ENCODE results near the gene LIPN.

- TF ChIP-seq EP300 (conservative IDR thresholded peaks at IDR 0.05; ENCODE audit: poor library complexity, severe bottlenecking) = no peak
- TF ChIP-seq REST (IDR thresholded peaks at IDR 0.05; ENCODE audit: borderline replicate concordance) = no peak
- no peak for TF ChIP-seq CTCF (IDR thresholded peaks at IDR 0.05; ENCODE audit: poor library complexity, severe bottlenecking)
- TF ChIP-seq POLR2AphosphoS5 (IDR thresholded peaks at IDR 0.05) = no peak
- TF ChIP-seq MXI1 (conservative IDR thresholded peaks at IDR 0.05; ENCODE audit: poor library complexity, severe bottlenecking) = no peak
- no peak for TF ChIP-seq TAF1 (IDR thresholded peaks at IDR 0.05; ENCODE audit: low read depth)
These were observed 44.3 kb upstream of the LIPN start for GRCh38 chr10:88715517-88715916.

Measured in neural cell (in vitro differentiated cells).